Measurements from ENCODE around the gene ITGB1BP1. TPM values are rescaled to one million over a fixed set of nuclear protein-coding genes. Genes with fewer than 3 reads are reported as not detected.

The ITGB1BP1 gene
- 73.6 TPM for total RNA-seq

GRCh38 chr2:9423100-9423921, at the start of gene ITGB1BP1, which contains the start of gene CPSF3:
Gene ITGB1BP1 (minus strand): TSS chr2:9423528. CDS start chr2:9418697, 4,831 bp downstream.
Gene CPSF3 (plus strand): TSS chr2:9423654. CDS start chr2:9423774, 120 bp downstream.

Other genes with a start within 250 kb of the ITGB1BP1 start
- 72.6 TPM for gene ASAP2, start 216.7 kb downstream of the ITGB1BP1 start, total RNA-seq
- gene CPSF3, start 126 bp upstream of the ITGB1BP1 start, total RNA-seq: 41.6 TPM
- gene IAH1, start 51.0 kb upstream of the ITGB1BP1 start, total RNA-seq: 89.2 TPM
- 44.1 TPM for gene ADAM17, start 132.3 kb upstream of the ITGB1BP1 start, total RNA-seq
- gene YWHAQ, start 207.5 kb upstream of the ITGB1BP1 start, total RNA-seq: 526 TPM